ENCODE measurements around the gene MDFIC.
A peak's percentile ranks its signal among the peaks of the same experiment; 100 is the strongest.

Gene MDFIC

DNA sequence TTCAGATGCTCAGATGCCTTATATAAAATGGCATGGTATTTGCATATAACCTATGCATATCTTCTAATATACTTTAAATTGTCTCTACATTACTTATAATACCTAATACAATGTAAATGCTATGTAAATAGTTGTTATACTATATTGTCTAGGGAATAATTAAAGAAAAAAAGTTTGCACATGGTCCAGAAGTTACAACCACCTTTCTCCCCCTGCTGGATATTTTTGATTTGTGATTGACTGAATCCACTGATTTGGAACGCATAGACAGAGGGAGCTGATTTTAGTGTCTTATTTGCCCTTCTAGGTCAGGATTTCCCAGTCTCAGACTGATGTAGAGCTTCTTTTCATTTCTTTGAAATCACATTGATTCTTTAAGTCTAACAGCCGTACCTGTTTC is 31.8 kb downstream of the MDFIC start:
- no peak for DNase-seq (ENCODE audit: low spot score)

DNA sequence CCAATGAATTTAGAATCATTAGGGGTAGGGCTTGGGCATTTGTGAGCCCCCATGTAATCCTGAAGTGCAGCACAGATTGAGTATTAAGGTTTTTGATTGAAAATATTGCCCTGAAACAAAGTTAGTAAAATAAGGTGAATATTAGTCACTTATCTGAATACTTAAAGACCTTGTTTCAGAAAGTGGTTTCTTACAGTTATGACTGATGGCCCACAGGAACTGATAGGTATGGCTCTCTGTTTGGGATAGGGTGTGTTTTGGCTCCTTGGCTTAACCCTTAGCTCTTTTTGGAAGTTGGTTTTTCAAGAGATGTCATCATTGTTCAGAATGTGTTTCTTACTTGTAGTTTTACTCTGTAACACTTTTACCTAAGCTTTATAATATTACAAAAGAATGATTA is 34.8 kb downstream of the MDFIC start:
- no peak for DNase-seq (ENCODE audit: low spot score)

DNA sequence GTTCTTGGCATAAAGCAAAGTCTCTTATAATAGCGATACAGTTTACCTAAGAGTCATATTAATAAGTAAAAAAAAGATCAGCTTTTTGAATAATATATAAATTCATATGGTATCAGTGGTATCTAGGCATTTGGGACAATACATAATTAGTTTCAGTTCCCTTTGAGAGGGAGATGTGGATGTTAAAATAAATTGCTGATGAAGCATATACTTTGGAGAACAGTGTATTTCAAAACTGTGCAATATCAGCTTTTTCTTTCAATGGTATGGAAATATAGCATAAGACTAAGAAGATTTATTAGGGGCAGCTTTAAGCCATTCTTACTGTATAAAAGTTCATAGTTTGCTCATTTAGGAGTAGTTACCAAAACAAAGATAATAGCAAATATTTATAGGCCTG is 35.5 kb downstream of the MDFIC start:
- no peak for DNase-seq (ENCODE audit: low spot score)

DNA sequence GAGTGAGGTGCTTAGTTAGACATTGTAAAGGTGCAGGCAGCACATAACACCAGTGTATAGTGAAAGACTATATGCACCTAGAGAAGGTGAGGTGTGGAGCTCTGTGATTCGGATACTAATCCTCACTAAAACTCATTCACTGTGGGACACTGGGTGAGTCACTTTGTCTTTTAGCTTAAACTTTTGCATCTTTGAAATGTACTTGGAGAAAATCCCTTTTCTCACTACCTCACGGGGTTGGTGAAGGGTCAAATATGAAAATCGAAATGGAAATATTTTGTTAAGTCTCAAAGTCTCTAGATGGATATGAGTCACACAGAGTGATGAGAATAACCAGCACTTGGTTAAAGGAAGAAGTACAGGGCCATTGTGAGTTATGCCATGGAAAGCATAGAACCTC is 38.0 kb downstream of the MDFIC start:
- peak; percentile 31 for DNase-seq (ENCODE audit: low spot score)

DNA sequence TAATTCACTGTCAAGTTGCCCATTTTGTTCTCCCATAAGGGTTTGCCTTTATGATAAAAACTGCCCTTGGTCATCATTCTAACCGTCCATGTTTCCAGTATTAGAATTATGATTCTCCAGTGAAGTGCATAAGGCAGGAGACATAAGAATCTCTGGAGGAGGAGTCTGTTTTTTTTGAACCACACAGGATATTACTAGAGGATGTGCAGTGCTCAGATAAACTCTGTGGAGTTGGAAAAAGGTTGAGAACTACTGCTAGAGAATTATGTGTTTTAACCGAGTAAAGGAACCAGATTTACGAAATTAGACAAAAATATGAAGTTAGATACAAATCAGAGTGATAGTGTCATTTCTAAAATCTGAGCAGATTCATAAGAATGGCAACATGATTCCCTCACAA is 40.5 kb downstream of the MDFIC start:
- no peak for DNase-seq (ENCODE audit: low spot score)

DNA sequence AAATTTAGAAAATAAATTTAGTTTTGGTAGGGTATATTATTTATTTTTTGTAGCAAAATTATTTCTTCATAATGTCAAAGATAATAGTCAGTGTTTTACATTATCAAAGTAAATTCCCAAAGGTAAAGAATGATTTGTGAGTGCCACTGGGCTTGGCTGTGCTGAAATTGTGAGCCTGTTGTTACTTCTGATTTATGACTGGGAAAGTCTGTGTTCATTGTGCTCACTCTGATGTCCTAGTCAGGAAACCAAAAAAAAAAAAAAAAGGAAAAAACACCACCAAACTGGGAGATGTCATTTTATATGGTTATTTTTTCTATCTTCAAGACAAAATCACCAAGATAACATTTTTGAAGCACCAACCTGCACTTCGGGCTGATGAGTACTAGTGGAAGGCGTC is 44.3 kb downstream of the MDFIC start:
- DNase-seq (ENCODE audit: low spot score), result no peak

DNA sequence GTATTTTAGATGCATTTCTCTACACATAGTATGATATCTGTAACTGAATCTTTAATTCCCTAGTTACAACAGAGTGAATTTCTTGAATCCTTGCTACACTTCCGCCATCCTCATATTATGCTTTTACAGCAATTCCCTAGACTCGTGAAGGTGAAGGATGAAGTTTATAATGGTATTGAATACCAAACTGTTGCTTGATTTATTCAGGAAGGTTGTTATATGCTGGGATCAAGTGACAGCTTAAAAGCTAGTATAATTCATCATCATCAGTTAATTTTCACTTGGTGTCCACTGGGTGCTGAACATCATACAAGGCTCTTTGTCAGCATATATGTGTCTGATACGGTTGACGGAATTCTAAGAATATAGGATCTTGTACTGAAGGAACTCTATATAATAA is 47.2 kb downstream of the MDFIC start:
- no peak for DNase-seq (ENCODE audit: low spot score)

DNA sequence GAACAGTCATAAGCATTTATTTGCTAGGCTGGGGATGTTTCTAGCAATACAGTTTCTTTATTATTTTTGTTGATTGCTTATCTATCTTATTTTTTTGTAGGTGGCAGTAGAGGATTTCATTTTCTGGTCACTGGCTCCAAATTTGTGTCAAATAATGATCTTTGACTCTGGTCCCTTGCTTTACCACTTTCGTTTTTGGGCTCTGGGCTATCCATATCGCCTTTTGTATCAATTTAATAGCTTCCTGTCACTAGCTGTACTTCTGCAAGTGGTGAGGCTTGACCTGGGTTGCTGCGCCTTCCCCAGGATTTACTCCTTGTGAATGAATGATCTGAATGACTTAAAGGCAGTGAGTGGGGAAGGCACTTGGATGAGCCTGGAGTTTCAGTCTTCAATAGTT is 48.4 kb downstream of the MDFIC start:
- DNase-seq (ENCODE audit: low spot score), result no peak

DNA sequence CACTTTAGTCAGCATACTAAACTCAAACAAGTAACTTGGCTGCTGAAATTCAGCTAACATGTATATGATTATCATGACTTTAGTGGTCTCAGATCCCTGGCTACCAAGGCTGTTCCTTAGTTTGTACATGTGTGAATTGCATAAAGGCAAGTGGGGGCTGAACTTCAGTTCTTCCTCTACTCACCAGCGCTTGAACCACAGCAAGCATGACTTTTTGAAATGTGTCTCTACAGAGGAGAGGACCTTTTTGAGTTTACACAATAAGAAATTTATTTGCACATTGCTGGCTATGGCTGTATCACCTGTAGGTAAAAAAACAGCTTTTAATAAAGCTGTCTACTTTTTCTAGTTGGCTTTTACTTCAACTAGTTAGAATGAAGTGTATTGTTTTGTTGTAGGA is 48.8 kb downstream of the MDFIC start:
- no peak for DNase-seq (ENCODE audit: low spot score)

DNA sequence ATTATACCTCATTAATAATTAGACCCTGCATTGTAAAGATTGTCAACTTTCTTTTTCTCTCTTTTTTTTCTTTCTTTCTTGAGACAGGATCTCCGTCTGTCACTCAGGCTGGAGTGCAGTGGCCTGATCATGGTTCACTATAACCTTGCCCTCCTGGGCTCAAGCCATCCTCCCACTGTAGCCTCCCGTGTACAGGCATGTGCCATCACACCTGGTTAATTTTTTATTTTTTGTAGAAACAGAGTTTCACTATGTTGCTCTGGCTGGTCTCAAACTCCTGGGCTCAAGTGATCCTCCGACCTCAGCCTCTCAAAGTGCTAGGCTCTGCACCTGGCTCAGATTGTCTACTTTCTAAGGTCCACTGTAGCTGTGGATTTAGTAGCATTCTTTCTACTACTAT is 50.7 kb downstream of the MDFIC start:
- no peak for DNase-seq (ENCODE audit: low spot score)

DNA sequence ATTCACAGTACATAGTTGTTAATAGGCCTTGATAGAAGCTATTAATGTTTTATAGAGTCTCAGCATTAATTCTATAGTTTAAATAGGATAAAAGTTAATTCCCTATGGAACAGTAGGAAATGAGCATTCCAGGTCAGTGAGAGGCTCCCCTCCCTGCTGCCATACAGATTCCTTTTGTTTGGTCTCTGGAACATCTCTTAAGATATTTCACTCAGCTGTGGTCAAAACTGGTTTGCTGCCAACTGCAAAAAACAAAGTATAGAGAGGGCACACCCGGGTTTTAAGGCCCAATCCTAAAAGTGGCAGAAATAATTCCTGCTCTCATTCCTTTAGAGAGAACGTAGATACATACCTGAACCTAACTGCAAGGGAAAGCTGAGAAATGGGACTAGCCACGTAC is 51.3 kb downstream of the MDFIC start:
- no peak for DNase-seq (ENCODE audit: low spot score)

DNA sequence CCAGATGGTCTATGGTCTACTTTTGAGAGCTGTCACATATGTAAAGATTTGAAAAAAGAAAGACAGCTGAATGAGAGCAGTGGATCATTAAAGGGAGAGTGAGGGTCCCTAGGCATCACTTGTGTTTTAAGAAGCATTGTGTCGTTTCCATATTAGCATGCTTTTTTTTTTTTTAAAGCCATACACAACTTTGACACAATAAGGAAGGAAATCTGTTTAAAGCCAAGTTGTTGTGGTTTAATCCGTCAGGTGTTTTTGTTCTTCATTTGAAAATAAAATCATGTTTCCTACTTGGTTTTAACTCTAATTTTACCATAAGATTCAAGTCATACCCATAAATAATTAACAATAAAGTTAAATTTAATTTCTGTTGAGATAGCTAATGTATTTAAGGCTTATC is 53.5 kb downstream of the MDFIC start:
- no peak for DNase-seq (ENCODE audit: low spot score)

DNA sequence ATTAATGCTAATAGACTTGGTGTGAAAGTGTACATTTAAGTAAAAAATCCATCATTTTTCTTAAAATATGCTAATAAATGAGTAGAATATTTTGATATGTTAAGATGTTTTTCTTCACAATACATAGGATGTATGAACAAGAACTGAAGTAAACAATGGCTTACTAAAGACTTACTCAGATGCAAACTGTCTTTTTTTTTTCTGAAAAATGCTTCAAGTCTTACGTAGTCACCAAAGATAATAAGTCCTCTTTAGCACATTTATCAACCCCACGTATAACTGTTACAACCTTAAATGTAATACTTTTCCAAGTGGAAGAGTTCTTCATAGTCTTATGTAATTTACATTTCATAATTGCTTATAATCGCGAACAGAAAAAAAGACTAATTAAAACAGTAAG is 54.8 kb downstream of the MDFIC start:
- DNase-seq (ENCODE audit: low spot score), result no peak

DNA sequence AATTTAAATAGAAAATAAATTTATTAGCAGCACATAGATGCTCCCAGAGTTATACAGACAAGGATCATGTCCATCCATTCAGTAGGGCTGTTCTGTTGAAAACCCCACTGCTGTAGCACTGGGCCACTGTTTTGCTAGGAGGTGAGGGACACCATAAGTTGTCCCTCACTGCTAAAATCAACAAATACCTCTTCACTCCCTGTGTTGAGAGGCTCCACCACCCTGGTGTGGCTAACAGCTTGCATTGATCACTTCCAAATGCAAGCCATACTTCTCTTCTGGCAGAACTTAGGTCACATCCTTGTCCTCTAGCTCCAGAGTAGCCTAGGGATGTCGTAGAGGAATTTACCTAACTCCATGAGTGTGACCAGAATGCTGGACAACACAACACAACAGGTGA is 55.4 kb downstream of the MDFIC start:
- no peak for DNase-seq (ENCODE audit: low spot score)

DNA sequence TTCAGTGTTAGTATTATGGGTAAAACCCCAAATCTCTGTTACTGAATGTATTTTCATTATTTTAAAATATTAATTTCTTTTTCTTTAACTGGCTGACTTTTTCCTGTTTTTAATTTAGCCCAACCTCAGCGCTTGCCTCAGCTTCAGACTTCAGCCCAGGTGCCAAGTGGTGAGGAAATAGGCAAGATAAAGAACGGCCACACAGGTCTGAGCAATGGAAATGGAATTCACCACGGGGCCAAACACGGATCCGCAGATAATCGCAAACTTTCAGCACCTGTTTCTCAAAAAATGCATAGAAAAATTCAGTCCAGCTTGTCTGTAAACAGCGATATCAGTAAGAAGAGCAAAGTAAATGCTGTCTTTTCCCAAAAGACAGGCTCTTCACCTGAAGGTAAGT is 57.5 kb downstream of the MDFIC start:
- no peak for DNase-seq (ENCODE audit: low spot score)

DNA sequence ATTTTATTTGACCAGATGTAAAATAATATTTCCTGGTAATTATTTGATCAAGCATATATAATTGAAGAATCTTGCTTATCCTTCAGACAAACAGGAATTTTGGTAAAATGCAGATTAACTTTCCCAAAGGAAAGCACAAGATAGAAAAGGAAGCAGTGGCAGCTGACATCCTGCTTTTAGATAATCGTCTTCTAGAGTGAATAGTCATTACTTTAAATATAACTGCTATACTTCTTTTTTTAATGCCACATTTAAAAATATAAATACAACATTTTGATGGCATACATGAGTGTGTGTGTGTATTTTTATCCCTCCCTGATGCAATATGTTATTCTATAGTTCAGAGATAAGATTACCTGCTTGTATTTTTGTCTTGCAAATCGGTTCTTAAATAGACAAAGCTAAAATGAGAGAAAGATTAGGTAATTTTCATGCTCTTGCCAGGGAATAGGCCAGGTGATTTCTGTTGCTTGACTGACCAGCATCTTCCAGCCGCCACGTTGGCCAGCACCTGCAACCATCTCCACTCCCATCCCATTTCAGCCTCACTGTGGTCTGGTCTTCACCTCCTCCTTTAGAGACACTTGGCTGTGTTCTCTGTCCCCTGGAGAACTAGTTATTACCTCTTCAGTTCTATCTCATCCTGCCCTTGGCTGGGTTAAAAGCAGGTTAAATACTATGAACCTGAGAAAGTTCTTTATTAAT is 58.1 kb downstream of the MDFIC start:
- no peak for DNase-seq (ENCODE audit: low spot score)

DNA sequence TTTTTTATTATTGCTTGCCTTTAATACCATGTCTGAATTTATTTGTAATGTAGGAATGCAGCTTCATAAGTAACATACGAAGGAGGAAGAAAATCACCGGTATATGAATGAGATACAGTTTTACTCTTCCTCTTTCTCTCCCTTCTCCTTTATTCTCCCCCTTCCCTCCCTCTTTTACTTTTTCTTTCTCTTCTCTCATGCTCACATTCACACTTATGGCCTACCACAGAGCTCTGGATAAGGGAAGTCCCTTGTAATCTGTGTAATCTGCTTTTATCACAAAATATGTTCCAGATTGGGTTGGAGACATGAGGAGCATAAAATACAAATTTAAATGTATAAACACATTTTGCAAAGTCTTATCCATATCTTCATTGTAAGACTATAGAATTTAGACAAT is 59.4 kb downstream of the MDFIC start:
- DNase-seq (ENCODE audit: low spot score), result no peak

DNA sequence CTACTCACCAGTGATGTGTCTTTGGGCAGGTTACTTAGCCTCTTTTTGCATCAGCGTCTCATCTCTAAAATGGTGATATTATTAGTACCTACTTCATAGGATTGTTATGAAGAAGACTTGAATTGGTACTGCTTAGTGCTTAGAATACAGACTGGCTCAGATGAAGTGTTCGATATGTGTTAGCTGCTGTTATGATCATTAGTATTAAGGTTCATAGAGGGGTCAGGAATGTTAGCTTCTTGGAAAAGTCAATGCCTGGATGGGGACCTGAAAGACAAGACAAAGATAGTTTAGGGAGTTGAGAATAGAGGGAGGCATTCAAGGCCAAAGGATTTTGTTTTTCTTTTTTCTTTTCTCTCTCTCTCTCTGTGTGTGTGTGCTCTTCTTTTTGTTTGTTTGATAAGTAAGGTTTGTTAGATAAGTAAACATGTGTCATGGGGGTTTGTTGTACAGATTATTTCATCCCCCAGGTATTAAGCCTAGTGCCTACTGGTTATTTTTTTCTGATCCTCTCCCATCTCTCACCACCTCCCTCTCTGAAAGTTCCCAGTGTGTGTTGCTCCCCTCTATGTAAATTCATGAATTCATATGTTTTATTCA is 63.3 kb downstream of the MDFIC start:
- no peak for DNase-seq (ENCODE audit: low spot score)

DNA sequence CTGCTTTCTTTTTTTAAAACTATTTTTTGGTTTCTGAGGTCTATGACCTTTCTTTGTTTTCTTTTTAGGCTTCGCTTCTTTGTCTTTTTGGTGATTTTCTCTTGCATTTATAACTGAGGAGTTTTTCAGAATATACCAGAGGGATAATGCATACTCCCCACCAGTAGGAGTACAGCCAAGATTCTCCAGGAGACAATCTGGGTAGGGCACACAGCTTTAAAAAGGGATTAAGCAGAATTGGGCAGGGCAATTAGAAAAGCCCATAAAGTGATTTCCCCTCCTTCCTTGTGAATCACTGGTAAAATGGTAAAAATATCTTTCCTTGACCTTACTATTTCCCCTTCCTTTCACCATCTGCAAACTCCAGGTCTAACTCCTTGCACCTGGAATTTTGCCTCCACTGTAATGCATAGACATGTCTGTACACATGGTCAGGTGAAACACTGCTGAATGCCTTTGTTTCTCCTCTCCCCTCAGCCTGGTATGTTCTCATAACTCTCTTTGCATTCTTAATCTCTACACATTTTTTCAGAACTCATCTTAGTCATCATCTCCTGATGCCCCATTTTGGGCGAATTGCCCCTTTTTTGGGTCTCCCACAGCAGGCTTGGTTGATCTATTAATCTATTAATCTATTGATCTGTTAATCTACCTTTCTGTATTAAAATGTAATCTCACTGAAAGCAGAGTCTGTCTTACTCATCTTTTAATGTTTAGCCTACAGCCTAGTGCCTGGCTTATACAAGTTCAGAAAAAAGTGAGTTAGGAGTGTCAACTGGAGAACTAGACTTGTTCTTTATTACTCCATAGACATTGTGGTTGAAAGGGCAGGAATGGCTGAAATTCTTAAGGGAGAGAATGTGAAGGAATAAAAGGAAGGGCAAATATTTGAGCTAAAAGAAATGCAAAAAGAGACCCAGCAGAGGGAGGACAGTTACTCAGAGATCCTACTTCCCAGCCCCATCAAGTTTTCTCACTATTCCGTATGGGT is 64.6 kb downstream of the MDFIC start:
- no peak for DNase-seq (ENCODE audit: low spot score)

DNA sequence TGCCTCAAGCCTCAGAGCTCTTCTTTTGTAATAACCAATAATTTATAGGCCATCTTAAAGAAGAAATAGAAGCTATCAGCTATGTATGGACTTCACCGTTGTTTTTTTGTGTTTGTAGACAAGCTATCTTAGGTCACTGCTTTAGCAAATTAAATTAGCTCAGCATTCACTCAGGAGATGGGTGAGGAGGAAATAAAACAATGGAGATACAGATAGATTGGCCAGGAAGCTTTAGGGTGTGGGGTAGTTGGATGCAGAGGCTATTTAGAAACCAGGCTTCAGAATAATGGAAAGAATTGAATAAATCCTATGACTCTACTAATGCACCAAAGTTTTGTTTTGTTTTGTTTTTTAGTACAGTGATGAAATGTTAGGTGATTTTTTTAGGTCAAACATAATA is 66.1 kb downstream of the MDFIC start:
- DNase-seq (ENCODE audit: low spot score), result no peak

DNA sequence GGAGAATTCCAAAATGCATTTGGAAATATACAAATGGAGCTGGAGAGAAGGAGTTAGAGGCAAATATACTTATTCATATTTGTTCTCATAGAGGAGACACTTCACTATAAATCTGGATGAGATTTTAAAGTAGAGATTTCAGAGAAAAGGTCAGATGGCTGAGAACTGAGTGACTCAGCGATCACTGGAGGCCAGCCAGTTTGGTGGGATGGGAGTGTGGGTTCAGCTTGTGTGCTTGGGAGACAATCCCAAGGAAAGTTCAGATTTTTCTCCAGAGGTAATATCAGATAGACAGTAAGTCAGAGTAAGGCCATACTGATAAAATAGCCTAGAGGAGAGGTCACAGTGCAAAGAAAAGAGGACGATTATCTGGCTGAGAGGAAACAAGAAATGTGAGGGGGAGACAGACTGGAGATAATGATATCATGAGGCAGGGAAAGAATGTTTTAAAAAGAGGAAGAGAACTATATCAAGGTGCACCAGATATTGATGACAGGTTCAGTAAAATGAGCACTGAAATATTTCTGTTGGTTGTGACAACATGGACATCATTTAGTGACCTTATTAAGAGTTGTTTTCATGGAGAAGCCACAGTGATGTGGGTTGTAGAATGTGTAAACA is 67.0 kb downstream of the MDFIC start:
- no peak for DNase-seq (ENCODE audit: low spot score)

DNA sequence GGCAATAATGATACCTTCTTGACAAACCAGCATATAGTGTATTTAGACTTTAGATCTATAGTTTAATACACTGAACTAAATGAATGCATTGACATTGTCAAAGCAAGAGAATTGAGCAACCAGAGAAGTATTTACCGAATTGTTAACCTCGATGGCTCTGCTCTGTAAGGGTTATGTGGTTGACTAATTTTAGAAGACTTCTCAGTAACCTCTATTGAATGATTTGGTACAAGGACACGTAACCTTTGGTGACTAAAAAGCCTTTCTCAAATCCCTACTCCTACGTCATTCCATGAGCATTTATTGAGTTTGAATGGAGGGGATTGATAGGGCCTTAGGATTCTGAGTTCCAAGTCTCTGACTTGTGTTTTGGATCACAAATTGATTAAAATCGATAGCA is 67.6 kb downstream of the MDFIC start:
- DNase-seq (ENCODE audit: low spot score), result no peak

All from activated CD4-positive, alpha-beta T cell treated with anti-CD3 and anti-CD28 coated beads, Interleukin-2, Interleukin-4, amounts not matched to agents 100 ng/mL and 50 ng/mL, durations not matched to agents 16 hours and 8 hours (primary cell).